Central memory CD8-positive, alpha-beta T cell (primary cell): Measurements from ENCODE around the gene KCNMA1.

Source experiments
- ATAC-seq: fragments of 150-1000 bp; cut with Tn5 transposase; replicated peaks from 2 replicates; pipeline ENCODE4 v1.10.0; 2022; ENCODE audit warnings: mild to moderate bottlenecking, moderate FRiP score, moderate number of reproducible peaks; ENCODE audit not compliant: poor library complexity, severe bottlenecking; ENCODE audit errors: extremely low read depth
- DNase-seq, 2 donors: peaks; one replicate each; pipeline ENCODE4 v3.0.0; 2021; ENCODE audit warnings: low spot score in 2 of 2
- H3K27ac Mint-ChIP-seq: one replicate; pipeline ENCODE4 v1.8.0; 2022; ENCODE audit warnings: low read depth, mild to moderate bottlenecking, moderate library complexity, mixed read lengths
- H3K27me3 Mint-ChIP-seq: one replicate; pipeline ENCODE4 v1.8.0; 2022; ENCODE audit warnings: mixed read lengths
- H3K36me3 Mint-ChIP-seq: one replicate; pipeline ENCODE4 v1.8.0; 2022; ENCODE audit warnings: mild to moderate bottlenecking, moderate library complexity, mixed read lengths; ENCODE audit not compliant: insufficient read depth
- H3K4me1 Mint-ChIP-seq: one replicate; pipeline ENCODE4 v1.8.0; 2022; ENCODE audit warnings: mixed read lengths
- H3K4me3 Mint-ChIP-seq: one replicate; pipeline ENCODE4 v1.8.0; 2022; ENCODE audit warnings: mild to moderate bottlenecking, moderate library complexity, mixed read lengths
- H3K9me3 Mint-ChIP-seq: one replicate; pipeline ENCODE4 v1.8.0; 2022; ENCODE audit warnings: mixed read lengths

The KCNMA1 gene

DNA sequence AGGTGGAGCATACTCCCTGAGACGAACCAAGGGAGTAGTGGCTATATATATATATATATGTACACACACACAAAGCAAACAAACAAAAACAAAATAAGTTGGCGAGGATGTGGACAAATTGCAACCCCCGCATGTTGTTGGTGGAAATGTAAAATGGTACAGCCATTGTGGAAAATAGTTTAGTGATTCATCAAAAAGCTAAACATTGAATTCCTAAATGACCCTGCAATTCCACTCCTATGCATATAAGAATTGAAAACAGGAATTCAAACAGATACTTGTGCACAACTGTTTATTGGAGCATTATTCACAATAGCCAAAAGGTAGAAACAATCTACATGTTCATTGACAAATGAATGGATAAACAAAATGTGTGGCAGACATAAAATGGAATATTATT, 407.9 kb downstream of the KCNMA1 start:
- Mint-ChIP-seq H3K27ac (no peak overlapping the region), H3K4me3 (no peak overlapping the region), H3K36me3 (no peaks in the 10 kb centered on the region), H3K27me3 (peaks cover 2% of the 10 kb centered on the region), H3K9me3 (no peaks in the 10 kb centered on the region), H3K4me1 (no peaks in the 10 kb centered on the region)
- DNase-seq (no peak), ATAC-seq (no peak)

DNA sequence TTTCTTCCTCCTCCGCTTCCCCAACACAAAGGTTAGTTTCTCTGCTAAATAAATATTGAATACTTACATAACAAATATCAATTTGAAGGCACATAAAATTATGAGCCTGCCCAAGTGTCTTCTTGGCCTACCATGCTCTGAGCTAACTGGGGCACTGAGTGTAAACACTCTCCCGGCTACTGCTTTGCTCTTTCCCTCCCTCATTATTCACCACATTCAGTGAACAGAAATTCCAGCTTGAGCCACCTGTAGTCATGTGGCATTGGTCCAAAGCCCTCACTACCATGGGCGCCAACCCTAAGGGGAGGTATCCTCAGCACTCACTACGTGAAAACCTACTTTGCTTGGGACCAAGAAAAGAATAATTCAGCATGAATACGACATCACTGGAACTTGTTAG, 409.0 kb downstream of the KCNMA1 start:
- DNase-seq, result no peak
- Mint-ChIP-seq H3K36me3 (no peaks in the 10 kb centered on the region), H3K27me3 (peaks cover 14% of the 10 kb centered on the region), H3K4me3 (no peak overlapping the region), H3K4me1 (no peaks in the 10 kb centered on the region), H3K27ac (no peak overlapping the region), H3K9me3 (no peaks in the 10 kb centered on the region)
- no peak for ATAC-seq

DNA sequence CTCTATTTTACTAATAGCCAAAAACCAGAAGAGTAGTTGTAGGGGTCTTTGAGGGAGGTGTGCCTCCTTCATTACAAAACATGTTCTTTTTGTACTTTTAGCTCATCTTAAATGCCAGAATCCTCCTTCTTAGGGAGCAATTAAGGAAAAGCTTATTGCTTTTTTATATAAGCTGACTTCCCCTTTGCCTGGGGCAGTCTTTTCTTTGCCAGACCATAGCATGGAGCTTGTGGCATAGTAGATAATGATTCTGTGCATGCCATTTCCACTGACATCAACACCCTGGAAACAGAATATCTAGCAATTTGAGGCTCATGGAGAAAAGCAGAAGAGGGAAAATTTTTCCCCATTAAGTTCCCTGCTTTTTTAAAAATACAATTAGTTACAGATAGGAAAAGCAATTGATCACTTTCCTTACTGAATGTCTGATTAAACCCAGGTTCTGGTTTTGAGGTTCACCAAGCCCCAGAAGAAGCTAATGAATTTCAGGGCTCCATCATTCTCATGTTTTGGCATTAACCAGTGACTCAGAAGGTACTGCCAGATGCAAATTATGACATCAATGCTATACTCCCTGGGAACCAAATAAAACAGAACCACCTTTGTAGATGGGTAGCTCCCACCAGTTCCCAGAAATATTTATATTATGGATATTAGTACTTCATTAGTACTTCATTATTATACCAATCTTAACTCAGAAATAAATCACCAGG, 410.6 kb downstream of the KCNMA1 start:
- Mint-ChIP-seq H3K4me1 (no peaks in the 10 kb centered on the region), H3K9me3 (no peaks in the 10 kb centered on the region), H3K27me3 (peaks cover 21% of the 10 kb centered on the region), H3K27ac (no peak overlapping the region), H3K4me3 (no peak overlapping the region), H3K36me3 (peaks cover 2% of the 10 kb centered on the region)
- DNase-seq (no peak), ATAC-seq (no peak)

GRCh38 chr10:77226452-77226851, 411.2 kb downstream of the KCNMA1 start:
- Mint-ChIP-seq H3K4me3 (no peak overlapping the region), H3K36me3 (peaks cover 2% of the 10 kb centered on the region), H3K27me3 (peaks cover 26% of the 10 kb centered on the region), H3K9me3 (no peaks in the 10 kb centered on the region), H3K4me1 (no peaks in the 10 kb centered on the region), H3K27ac (no peak overlapping the region)
- ATAC-seq (no peak), DNase-seq (no peak)

DNA sequence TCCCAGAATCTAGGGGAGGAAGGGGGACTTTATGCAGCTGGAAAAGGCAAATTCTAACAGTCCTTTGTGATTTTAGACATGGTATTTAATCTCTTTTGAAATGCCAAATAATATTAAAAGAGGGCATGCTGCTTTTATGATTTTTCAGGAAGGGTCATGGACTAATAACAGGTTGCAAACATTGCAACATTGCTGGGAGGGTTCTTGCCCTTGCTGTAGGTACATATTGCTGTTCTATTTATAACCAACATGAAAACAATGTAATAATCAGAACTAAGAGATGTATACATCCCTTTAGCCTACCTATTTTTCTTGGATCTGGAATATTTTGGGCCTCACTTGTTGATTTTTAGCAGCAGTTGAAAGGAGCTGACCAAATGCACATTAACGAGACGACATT, 411.6 kb downstream of the KCNMA1 start:
- Mint-ChIP-seq H3K9me3 (no peaks in the 10 kb centered on the region), H3K27me3 (peaks cover 30% of the 10 kb centered on the region), H3K4me3 (no peak overlapping the region), H3K27ac (no peak overlapping the region), H3K36me3 (peaks cover 2% of the 10 kb centered on the region), H3K4me1 (no peaks in the 10 kb centered on the region)
- ATAC-seq (no peak), DNase-seq (no peak)

GRCh38 chr10:77223526-77224460, 413.8 kb downstream of the KCNMA1 start:
- peaks cover 2% of the 10 kb centered on the region for H3K36me3 Mint-ChIP-seq
- ATAC-seq, result no peak
- H3K27ac Mint-ChIP-seq, result no peak overlapping the region
- H3K4me1 Mint-ChIP-seq, result no peaks in the 10 kb centered on the region
- H3K9me3 Mint-ChIP-seq, result no peaks in the 10 kb centered on the region
- DNase-seq, result no peak
- H3K4me3 Mint-ChIP-seq, result no peak overlapping the region
- H3K27me3 Mint-ChIP-seq, result peaks cover 46% of the 10 kb centered on the region

DNA sequence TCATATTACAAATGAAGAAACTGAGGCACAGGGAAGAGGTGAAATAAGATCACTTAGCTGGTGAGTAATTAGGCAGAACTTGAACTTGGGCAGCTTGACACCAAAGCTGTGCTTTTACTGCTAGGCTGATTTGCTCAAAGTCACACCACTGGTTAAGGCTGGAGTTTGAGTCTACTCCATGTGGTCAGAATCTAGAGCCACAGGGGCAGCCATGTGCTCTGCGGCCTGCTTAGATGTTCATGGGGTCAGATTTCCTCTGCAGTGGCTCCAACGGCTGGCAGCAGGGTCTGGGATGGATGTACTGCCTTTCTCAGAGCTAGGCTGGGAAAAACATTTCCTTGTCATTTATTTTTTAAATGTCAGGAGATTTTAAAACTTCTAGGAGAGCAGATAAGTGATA, 417.5 kb downstream of the KCNMA1 start:
- H3K27ac Mint-ChIP-seq, result no peak overlapping the region
- H3K27me3 Mint-ChIP-seq, result peaks cover 53% of the 10 kb centered on the region
- no peaks in the 10 kb centered on the region for H3K9me3 Mint-ChIP-seq
- ATAC-seq, result no peak
- H3K36me3 Mint-ChIP-seq, result peaks cover 2% of the 10 kb centered on the region
- H3K4me1 Mint-ChIP-seq, result no peaks in the 10 kb centered on the region
- no peak overlapping the region for H3K4me3 Mint-ChIP-seq
- DNase-seq, result no peak

DNA sequence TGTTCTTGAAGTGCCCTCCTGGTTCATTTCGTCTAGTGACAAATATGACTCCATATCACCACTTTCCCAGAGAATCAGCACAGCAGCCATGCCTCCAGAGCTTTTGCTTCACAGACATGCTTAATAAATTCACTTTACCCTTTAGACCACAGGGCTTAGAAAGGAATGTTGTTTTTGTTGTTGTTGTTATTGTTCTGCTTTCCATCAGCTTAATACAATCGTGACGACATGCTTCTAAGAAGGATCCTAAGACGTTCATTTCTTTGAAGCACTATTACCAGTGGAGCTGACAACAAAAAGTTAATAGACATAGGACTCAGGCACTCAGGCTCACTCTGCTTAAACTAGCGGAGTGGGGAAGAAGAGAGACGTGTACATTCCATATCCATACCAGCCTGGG, 418.6 kb downstream of the KCNMA1 start:
- no peak overlapping the region for H3K4me3 Mint-ChIP-seq
- H3K36me3 Mint-ChIP-seq, result peaks cover 2% of the 10 kb centered on the region
- DNase-seq, result no peak
- no peak overlapping the region for H3K27ac Mint-ChIP-seq
- H3K27me3 Mint-ChIP-seq, result peaks cover 44% of the 10 kb centered on the region
- H3K9me3 Mint-ChIP-seq, result no peaks in the 10 kb centered on the region
- ATAC-seq, result no peak
- no peaks in the 10 kb centered on the region for H3K4me1 Mint-ChIP-seq

DNA sequence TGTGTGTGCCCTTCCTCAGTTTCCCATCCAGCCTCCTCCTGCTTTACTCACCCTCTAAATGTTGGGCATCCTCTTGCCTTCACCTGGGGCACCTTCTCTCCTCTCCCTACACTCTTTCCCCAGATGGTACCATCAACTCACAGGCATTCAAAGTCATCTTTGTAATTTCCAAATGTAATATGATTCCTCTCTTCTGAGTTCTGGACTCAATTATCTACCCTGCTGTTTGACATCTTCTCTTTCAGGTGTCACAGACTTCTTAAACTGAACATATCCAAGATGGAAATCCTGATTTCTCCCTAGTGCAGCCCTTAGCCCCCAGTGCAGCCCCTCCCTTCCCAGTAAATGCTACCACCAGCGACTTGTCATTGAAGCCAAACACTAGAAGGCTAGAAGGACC, 422.8 kb downstream of the KCNMA1 start:
- no peak for ATAC-seq
- Mint-ChIP-seq H3K36me3 (no peaks in the 10 kb centered on the region), H3K27ac (no peak overlapping the region), H3K9me3 (no peaks in the 10 kb centered on the region), H3K4me1 (no peaks in the 10 kb centered on the region), H3K4me3 (no peak overlapping the region), H3K27me3 (peaks cover 15% of the 10 kb centered on the region)
- no peak for DNase-seq

GRCh38 chr10:77212632-77213031, 425.0 kb downstream of the KCNMA1 start:
- no peaks in the 10 kb centered on the region for H3K9me3 Mint-ChIP-seq
- H3K4me3 Mint-ChIP-seq, result no peak overlapping the region
- DNase-seq, result no peak
- no peaks in the 10 kb centered on the region for H3K4me1 Mint-ChIP-seq
- ATAC-seq, result no peak
- no peak overlapping the region for H3K27ac Mint-ChIP-seq
- H3K27me3 Mint-ChIP-seq, result peaks cover 17% of the 10 kb centered on the region
- no peaks in the 10 kb centered on the region for H3K36me3 Mint-ChIP-seq

- Mint-ChIP-seq H3K4me1 (no peaks in the 10 kb centered on the region), H3K9me3 (no peaks in the 10 kb centered on the region), H3K4me3 (no peak overlapping the region), H3K27ac (no peak overlapping the region), H3K27me3 (peaks cover 26% of the 10 kb centered on the region), H3K36me3 (no peaks in the 10 kb centered on the region)
- ATAC-seq, result no peak
- DNase-seq, result no peak
Measured at GRCh38 chr10:77210645-77211044, 427.0 kb downstream of the KCNMA1 start.

- no peak for DNase-seq
- Mint-ChIP-seq H3K27me3 (peaks cover 43% of the 10 kb centered on the region), H3K4me1 (no peaks in the 10 kb centered on the region), H3K4me3 (no peak overlapping the region), H3K27ac (no peak overlapping the region), H3K9me3 (no peaks in the 10 kb centered on the region), H3K36me3 (no peaks in the 10 kb centered on the region)
- no peak for ATAC-seq
Measured at GRCh38 chr10:77208684-77209256, 428.8 kb downstream of the KCNMA1 start.

DNA sequence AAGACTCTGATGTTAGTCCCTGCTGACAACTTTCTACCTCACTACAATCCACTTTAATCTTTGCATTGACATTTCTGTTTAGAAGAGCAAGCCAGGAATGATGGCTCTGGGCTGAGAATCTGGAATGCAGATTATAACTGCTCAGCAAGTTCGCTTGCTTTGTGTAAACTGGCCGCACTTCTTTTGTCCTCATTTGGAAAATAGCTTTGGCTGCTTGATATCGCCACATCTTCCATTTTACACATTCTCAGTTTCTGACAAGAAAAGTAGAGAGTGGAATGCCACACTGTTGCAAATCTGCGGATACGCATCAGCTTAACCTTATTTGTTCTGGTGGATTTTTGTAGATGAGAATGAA, 429.8 kb downstream of the KCNMA1 start:
- no peaks in the 10 kb centered on the region for H3K36me3 Mint-ChIP-seq
- H3K27me3 Mint-ChIP-seq, result peaks cover 53% of the 10 kb centered on the region
- H3K9me3 Mint-ChIP-seq, result no peaks in the 10 kb centered on the region
- H3K4me3 Mint-ChIP-seq, result no peak overlapping the region
- ATAC-seq (no peak), DNase-seq (no peak)
- H3K27ac Mint-ChIP-seq, result no peak overlapping the region
- H3K4me1 Mint-ChIP-seq, result no peaks in the 10 kb centered on the region
